HL-60 (cell line): ENCODE results near the gene NR2F1.

Experiments
- DNase-seq, 2 experiments: peaks; one replicate each; pipeline ENCODE4 v3.0.0-alpha.2; 2010 to 2020; ENCODE audit warnings: low read depth in 1 of 2, low spot score in 1 of 2
- H3K27ac ChIP-seq: fragments of 250-450 bp; sonication (Bioruptor Pico); replicated peaks from 2 replicates; pipeline ENCODE4 v1.5.1; 2020; ENCODE audit warnings: mild to moderate bottlenecking, moderate library complexity
- H3K27me3 ChIP-seq: fragments of 250-450 bp; sonication (Bioruptor Pico); 2 replicates; pipeline ENCODE4 v1.5.1; 2021; ENCODE audit warnings: mild to moderate bottlenecking, moderate library complexity; ENCODE audit not compliant: insufficient read depth, poor library complexity, severe bottlenecking
- H3K4me3 ChIP-seq: replicated peaks from 2 replicates; pipeline ENCODE4 v1.5.1; 2011; ENCODE audit warnings: mild to moderate bottlenecking, control low read depth, low read length; ENCODE audit not compliant: insufficient read depth
- GABPA ChIP-seq: IDR thresholded peaks from 2 replicates; pipeline ENCODE4 v1.6.1; 2012; ENCODE audit warnings: low read depth
- POLR2AphosphoS5 ChIP-seq: IDR thresholded peaks from 2 replicates; pipeline ENCODE4 v1.6.1; 2012; ENCODE audit warnings: low read depth
- REST ChIP-seq: IDR thresholded peaks from 2 replicates; pipeline ENCODE4 v1.6.1; 2012; ENCODE audit warnings: low read depth; ENCODE audit not compliant: insufficient replicate concordance
- SPI1 ChIP-seq: IDR thresholded peaks from 2 replicates; pipeline ENCODE4 v1.6.1; 2012; ENCODE audit warnings: low read depth, mild to moderate bottlenecking, borderline replicate concordance
- TF ChIP-seq, protein P1 (sequence below): IDR thresholded peaks from one replicate; pipeline ENCODE4 v1.5.1; 2011; ENCODE audit warnings: low read length, control low read depth, inconsistent platforms; ENCODE audit not compliant: insufficient read depth

Gene NR2F1

GRCh38 chr5:93632327-93632726 is 49.3 kb downstream of the NR2F1 start:
- TF ChIP-seq POLR2AphosphoS5 (no peak), GABPA (no peak), SPI1 (no peak), REST (no peak)
- TF ChIP-seq, protein P1, sequence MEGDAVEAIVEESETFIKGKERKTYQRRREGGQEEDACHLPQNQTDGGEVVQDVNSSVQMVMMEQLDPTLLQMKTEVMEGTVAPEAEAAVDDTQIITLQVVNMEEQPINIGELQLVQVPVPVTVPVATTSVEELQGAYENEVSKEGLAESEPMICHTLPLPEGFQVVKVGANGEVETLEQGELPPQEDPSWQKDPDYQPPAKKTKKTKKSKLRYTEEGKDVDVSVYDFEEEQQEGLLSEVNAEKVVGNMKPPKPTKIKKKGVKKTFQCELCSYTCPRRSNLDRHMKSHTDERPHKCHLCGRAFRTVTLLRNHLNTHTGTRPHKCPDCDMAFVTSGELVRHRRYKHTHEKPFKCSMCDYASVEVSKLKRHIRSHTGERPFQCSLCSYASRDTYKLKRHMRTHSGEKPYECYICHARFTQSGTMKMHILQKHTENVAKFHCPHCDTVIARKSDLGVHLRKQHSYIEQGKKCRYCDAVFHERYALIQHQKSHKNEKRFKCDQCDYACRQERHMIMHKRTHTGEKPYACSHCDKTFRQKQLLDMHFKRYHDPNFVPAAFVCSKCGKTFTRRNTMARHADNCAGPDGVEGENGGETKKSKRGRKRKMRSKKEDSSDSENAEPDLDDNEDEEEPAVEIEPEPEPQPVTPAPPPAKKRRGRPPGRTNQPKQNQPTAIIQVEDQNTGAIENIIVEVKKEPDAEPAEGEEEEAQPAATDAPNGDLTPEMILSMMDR: no peak
- Histone ChIP-seq H3K27me3 (no peaks in the 10 kb centered on the region), H3K4me3 (no peak overlapping the region), H3K27ac (no peak overlapping the region)
- no peak for DNase-seq

DNA sequence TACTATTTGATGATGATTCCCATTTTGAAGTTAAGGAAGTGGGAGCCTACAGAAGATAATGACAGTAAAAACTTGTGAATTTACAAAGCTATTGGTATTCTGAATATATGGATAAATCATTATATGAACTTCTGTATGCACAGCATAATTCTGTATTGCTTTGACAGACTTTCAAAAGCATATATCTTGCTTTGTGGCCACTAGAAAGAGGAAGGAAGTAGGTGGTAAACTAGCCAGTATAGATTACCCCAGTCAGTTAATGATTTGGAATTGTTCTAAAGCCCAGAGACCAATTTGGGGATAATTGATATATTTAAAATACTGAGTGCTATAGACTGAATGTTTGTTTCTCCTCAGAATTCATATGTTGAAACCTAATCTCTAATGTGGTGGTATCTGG is 53.0 kb downstream of the NR2F1 start:
- H3K4me3 ChIP-seq: no peak overlapping the region
- H3K27ac ChIP-seq: no peak overlapping the region
- TF ChIP-seq, protein P1: no peak
- TF ChIP-seq POLR2AphosphoS5 (no peak), SPI1 (no peak), GABPA (no peak), REST (no peak)
- H3K27me3 ChIP-seq: no peaks in the 10 kb centered on the region
- DNase-seq: no peak

DNA sequence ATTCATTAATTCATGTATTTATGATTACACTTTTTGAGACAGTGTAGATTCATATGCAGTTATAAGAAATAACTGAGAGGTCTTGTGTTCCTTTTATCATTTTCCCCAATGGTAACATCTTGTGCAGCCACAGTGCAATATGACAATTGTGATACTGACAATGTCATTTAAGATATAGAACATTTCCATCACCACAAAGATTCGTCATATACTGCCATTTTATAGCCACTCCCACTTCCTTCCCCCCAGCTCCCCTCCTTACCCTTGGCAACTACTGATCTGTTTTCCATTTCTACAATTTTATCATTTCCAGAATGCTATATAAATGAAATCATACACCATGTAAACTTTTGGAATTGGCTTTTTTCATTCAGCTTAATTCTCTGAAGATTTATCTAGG is 53.8 kb downstream of the NR2F1 start:
- TF ChIP-seq, protein P1: no peak
- TF ChIP-seq POLR2AphosphoS5 (no peak), GABPA (no peak), SPI1 (no peak), REST (no peak)
- H3K4me3 ChIP-seq: no peak overlapping the region

More for the DNA sequence above, 53.8 kb downstream of the NR2F1 start:
- H3K27me3 ChIP-seq: no peaks in the 10 kb centered on the region
- no peak for DNase-seq
- H3K27ac ChIP-seq: no peak overlapping the region
